GM19025 (cell line): ENCODE data around the gene PRRT4.

Source experiments
- ATAC-seq: cut with Tn5 transposase; IDR thresholded peaks from one replicate; pipeline ENCODE4 v1.9.1; 2021; ENCODE audit warnings: mild to moderate bottlenecking, low read depth, moderate library complexity; ENCODE audit not compliant: unreplicated experiment

Gene PRRT4

GRCh38 chr7:128396357-128396756 is 34.9 kb upstream of the PRRT4 start:
- ATAC-seq = no peak

GRCh38 chr7:128395748-128396147 is 34.3 kb upstream of the PRRT4 start:
- no peak for ATAC-seq

GRCh38 chr7:128394904-128395496 is 33.5 kb upstream of the PRRT4 start:
- ATAC-seq = no peak

GRCh38 chr7:128393526-128394330 is 32.2 kb upstream of the PRRT4 start:
- ATAC-seq = no peak

GRCh38 chr7:128392446-128393327 is 31.2 kb upstream of the PRRT4 start:
- ATAC-seq = no peak

GRCh38 chr7:128391805-128392204 is 30.3 kb upstream of the PRRT4 start:
- ATAC-seq = no peak

GRCh38 chr7:128390871-128391565 is 29.5 kb upstream of the PRRT4 start:
- ATAC-seq = no peak

- no peak for ATAC-seq
These were observed 28.3 kb upstream of the PRRT4 start for GRCh38 chr7:128389618-128390329.

- ATAC-seq = no peak
These were observed 27.7 kb upstream of the PRRT4 start for GRCh38 chr7:128389085-128389617.

GRCh38 chr7:128388145-128388485 is 26.6 kb upstream of the PRRT4 start:
- no peak for ATAC-seq

GRCh38 chr7:128387216-128388144 is 26.0 kb upstream of the PRRT4 start:
- peak; percentile 66 for ATAC-seq

GRCh38 chr7:128385988-128386925 is 24.8 kb upstream of the PRRT4 start:
- ATAC-seq = no peak

GRCh38 chr7:128384726-128385125 is 23.2 kb upstream of the PRRT4 start:
- ATAC-seq = no peak

GRCh38 chr7:128383776-128384175 is 22.3 kb upstream of the PRRT4 start:
- no peak for ATAC-seq

- ATAC-seq = no peak
These were observed 19.8 kb upstream of the PRRT4 start for GRCh38 chr7:128381161-128381821.

- ATAC-seq = no peak
These were observed 19.1 kb upstream of the PRRT4 start for GRCh38 chr7:128380483-128381106.
